B cell (primary cell): Measurements from ENCODE around the gene PRSS16. TPM values are rescaled to one million over a fixed set of nuclear protein-coding genes. Genes with fewer than 3 reads are reported as not detected.

Experiments used
- ATAC-seq: fragments of 200-7000 bp; cut with Tn5 transposase; one replicate; pipeline ENCODE4 v1.10.0; 2021; ENCODE audit warnings: low read depth, mild to moderate bottlenecking, moderate number of reproducible peaks, moderate library complexity
- CTCF ChIA-PET: fragments of 350-600 bp; sonication (Branson Sonifier 250); formaldehyde crosslinking; loops from one replicate; lab custom pipeline; 2021; ENCODE audit warnings: antibody characterized with exemption, inconsistent platforms; lab: Charles Lee
- POLR2A ChIA-PET: fragments of 350-600 bp; sonication (Branson Sonifier 250); formaldehyde crosslinking; loops from one replicate; lab custom pipeline; 2021; ENCODE audit warnings: antibody characterized with exemption; lab: Charles Lee
- DNase-seq: peaks from one replicate; pipeline ENCODE4 v3.0.0; 2013
- H2AFZ ChIP-seq: 2 replicates; pipeline ENCODE4 v1.6.1; 2012; ENCODE audit warnings: mild to moderate bottlenecking, low read depth, low read length; ENCODE audit not compliant: insufficient read depth, poor library complexity, severe bottlenecking
- H3K27ac ChIP-seq, 2 donors: 1 replicate in 1 of 2; 2 replicates in 1 of 2; pipeline ENCODE4 v1.5.1; 2012 to 2013; ENCODE audit warnings: low read length in 2 of 2, mild to moderate bottlenecking in 2 of 2, moderate library complexity in 1 of 2
- H3K27me3 ChIP-seq, 4 experiments: fragments of 200-600 bp in 1 of 4; sonication (generic) in 1 of 4; replicated peaks in 1 of 4; 1 replicate in 2 of 4; 2 replicates in 2 of 4; pipeline versions ENCODE4 v1.6.1 to v1.7.0; 2013 to 2016; ENCODE audit warnings: low read length in 3 of 4, mild to moderate bottlenecking in 2 of 4, mixed read lengths in 1 of 4, moderate library complexity in 1 of 4; ENCODE audit not compliant: insufficient read depth in 4 of 4, control insufficient read depth in 3 of 4; ENCODE audit errors: control extremely low read depth in 1 of 4
- H3K36me3 ChIP-seq, 2 experiments: replicated peaks in 1 of 2; 1 replicate in 1 of 2; 2 replicates in 1 of 2; pipeline versions ENCODE4 v1.6.1 to v1.7.1; 2013; ENCODE audit warnings: low read length in 1 of 2; ENCODE audit not compliant: insufficient read depth in 2 of 2, control insufficient read depth in 1 of 2; ENCODE audit errors: control extremely low read depth in 1 of 2, extremely low read depth in 1 of 2
- H3K4me1 ChIP-seq, 2 donors: fragments of 200-600 bp in 1 of 2; sonication (generic) in 1 of 2; 1 replicate in 1 of 2; 2 replicates in 1 of 2; pipeline versions ENCODE4 v1.5.1 to v1.6.1; 2013 to 2017; ENCODE audit warnings: low read length in 2 of 2; ENCODE audit not compliant: control insufficient read depth in 2 of 2, insufficient read depth in 2 of 2
- H3K4me2 ChIP-seq: replicated peaks from 2 replicates; pipeline ENCODE3; 2012; ENCODE audit warnings: mild to moderate bottlenecking, low read depth, low read length; ENCODE audit not compliant: poor library complexity, severe bottlenecking
- H3K4me3 ChIP-seq, 5 experiments: fragments of 200-600 bp in 1 of 5; sonication (generic) in 1 of 5; 1 replicate in 3 of 5; 2 replicates in 2 of 5; pipeline versions ENCODE4 v1.5.1 to v1.7.0; 2011 to 2016; ENCODE audit warnings: low read length in 4 of 5, mild to moderate bottlenecking in 4 of 5, low read depth in 2 of 5, control low read depth in 1 of 5, moderate library complexity in 1 of 5; ENCODE audit not compliant: insufficient read depth in 1 of 5; ENCODE audit errors: control extremely low read depth in 1 of 5, extremely low read depth in 1 of 5
- H3K79me2 ChIP-seq: fragments of 200-600 bp; sonication (generic); one replicate; pipeline ENCODE4 v1.6.0; 2016; ENCODE audit warnings: low read length; ENCODE audit not compliant: control insufficient read depth, insufficient read depth
- H3K9ac ChIP-seq: fragments of 200-600 bp; sonication (generic); 2 replicates; pipeline ENCODE4 v1.6.1; 2017; ENCODE audit warnings: mild to moderate bottlenecking, low read length, moderate library complexity
- H3K9me3 ChIP-seq, 3 donors: one replicate each; pipeline versions ENCODE4 v1.6.1 to v1.7.1; 2013; ENCODE audit warnings: low read length in 2 of 3; ENCODE audit not compliant: control insufficient read depth in 2 of 3, insufficient read depth in 1 of 3; ENCODE audit errors: control extremely low read depth in 1 of 3
- H4K20me1 ChIP-seq: 2 replicates; pipeline ENCODE4 v1.6.0; 2012; ENCODE audit warnings: mild to moderate bottlenecking, low read length; ENCODE audit not compliant: insufficient read depth, control insufficient read depth, poor library complexity, severe bottlenecking
- H3K27ac Mint-ChIP-seq: one replicate; pipeline ENCODE4 v1.8.0; 2021; ENCODE audit warnings: mixed read lengths
- H3K27me3 Mint-ChIP-seq: one replicate; pipeline ENCODE4 v1.8.0; 2021; ENCODE audit warnings: mixed read lengths
- H3K4me1 Mint-ChIP-seq: one replicate; pipeline ENCODE4 v1.8.0; 2021; ENCODE audit warnings: mixed read lengths
- H3K4me3 Mint-ChIP-seq: one replicate; pipeline ENCODE4 v1.8.0; 2021; ENCODE audit warnings: mixed read lengths
- H3K9me3 Mint-ChIP-seq: one replicate; pipeline ENCODE4 v1.8.0; 2022; ENCODE audit warnings: mixed read lengths; ENCODE audit not compliant: insufficient read depth
- CTCF ChIP-seq: fragments of 200-600 bp; IDR thresholded peaks from one replicate; pipeline ENCODE4 v1.8.0; 2022; ENCODE audit warnings: antibody characterized with exemption, mild to moderate bottlenecking
- EZH2 ChIP-seq: IDR thresholded peaks from 2 replicates; pipeline ENCODE4 v1.6.1; 2012; ENCODE audit warnings: borderline replicate concordance, low read depth, mild to moderate bottlenecking, moderate library complexity, low read length; ENCODE audit not compliant: insufficient read depth, poor library complexity, severe bottlenecking
- WGBS: methylation state at CpG from one replicate; pipeline ENCODE4 v1.1.5; 2013; ENCODE audit warnings: missing lambda C conversion rate; ENCODE audit not compliant: insufficient coverage; 5-methylcytosine and 5-hydroxymethylcytosine counted together
- intact Hi-C: fragments of 100-400 bp; cut with micrococcal nuclease; formaldehyde crosslinking; loops from one replicate; pipeline ENCODE4 v1.10.0; 2022
- polyA plus RNA-seq: library from polyadenylated mRNA; depleted of rRNA; stranded (reverse); fragments of >200 nt; gene quantifications from 2 replicates; pipeline ENCODE4 v1.2.3, GENCODE V29; 2012
- total RNA-seq, 2 donors: library from RNA; stranded (reverse); fragments of 120-200 nt in 1 of 2; gene quantifications; 1 replicate in 1 of 2; 2 replicates in 1 of 2; pipeline versions ENCODE4 v1.2.3 to v1.2.4, GENCODE V29; 2013 to 2022

The PRSS16 gene
- total and polyA plus RNA-seq, 2 donors (not counting 1 experiment from before 2014, with no cell fraction given), result 1.3 to 2.4 TPM

DNA sequence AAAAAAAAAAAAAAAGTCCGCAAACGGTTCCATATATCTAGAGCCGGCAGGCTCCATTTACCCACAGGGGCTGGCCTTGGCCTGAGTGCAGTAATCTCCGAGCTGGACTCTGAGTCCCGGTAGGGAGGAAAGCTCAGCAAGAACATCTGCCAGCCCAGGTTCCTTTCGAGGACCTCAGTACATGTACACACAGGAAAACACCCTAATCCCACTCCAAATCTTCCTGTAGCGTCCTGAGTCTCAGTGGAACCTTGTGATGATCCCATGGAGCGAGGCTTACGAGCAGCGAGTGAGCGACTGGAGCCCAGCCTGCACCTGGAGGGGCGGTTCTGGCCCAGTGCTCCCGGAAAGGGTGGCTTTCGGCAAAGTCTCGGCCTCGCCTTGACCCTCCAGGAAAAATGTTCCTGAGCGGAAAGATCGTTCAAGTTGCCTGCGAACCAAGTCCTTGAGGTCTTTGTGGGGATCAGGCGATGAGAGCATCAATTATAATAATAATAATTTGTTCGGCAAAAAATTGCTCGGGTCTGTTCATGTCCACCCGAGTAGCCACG, 32.1 kb downstream of the PRSS16 start:
- ChIA-PET CTCF (interaction anchor here (0.7 kb wide), 2 partner anchors 33 to 92 kb away, joined by 3 read pairs; no protein-coding TSS in a partner anchor), POLR2A (interaction anchor here (0.7 kb wide), 1 partner anchor 17 kb away, joined by 14 read pairs; no protein-coding TSS in a partner anchor)
- H2AFZ ChIP-seq, result no peak overlapping the region
- TF ChIP-seq CTCF (no peak), EZH2 (no peak)
- no peak overlapping the region for H3K4me2 ChIP-seq
- ATAC-seq (no peak), DNase-seq (no peak)
- Mint-ChIP-seq H3K4me3 (no peak overlapping the region), H3K9me3 (peaks cover 9% of the 10 kb centered on the region), H3K4me1 (no peaks in the 10 kb centered on the region), H3K27ac (no peak overlapping the region), H3K27me3 (peaks cover 72% of the 10 kb centered on the region)
- no peaks in the 10 kb centered on the region for H3K36me3 ChIP-seq
- peaks cover 0 to 88% (median 72%) of the 10 kb centered on the region in 4 experiments for H3K27me3 ChIP-seq
- no peak overlapping the region for H3K27ac ChIP-seq
- no peaks in the 10 kb centered on the region for H4K20me1 ChIP-seq
- 9% methylated on average over 19 of the region's 24 CpGs for WGBS
- peaks cover 4 to 67% (median 31%) of the 10 kb centered on the region in 3 donors for H3K9me3 ChIP-seq
- H3K9ac ChIP-seq, result no peak overlapping the region
- intact Hi-C loops, result loop anchor here (5.0 kb wide), 1 partner anchor 393 kb away; no protein-coding TSS in a partner anchor
- no peak overlapping the region for H3K4me3 ChIP-seq
- H3K79me2 ChIP-seq, result no peaks in the 10 kb centered on the region
- H3K4me1 ChIP-seq, result peaks cover 8 to 14% of the 10 kb centered on the region in 2 donors

DNA sequence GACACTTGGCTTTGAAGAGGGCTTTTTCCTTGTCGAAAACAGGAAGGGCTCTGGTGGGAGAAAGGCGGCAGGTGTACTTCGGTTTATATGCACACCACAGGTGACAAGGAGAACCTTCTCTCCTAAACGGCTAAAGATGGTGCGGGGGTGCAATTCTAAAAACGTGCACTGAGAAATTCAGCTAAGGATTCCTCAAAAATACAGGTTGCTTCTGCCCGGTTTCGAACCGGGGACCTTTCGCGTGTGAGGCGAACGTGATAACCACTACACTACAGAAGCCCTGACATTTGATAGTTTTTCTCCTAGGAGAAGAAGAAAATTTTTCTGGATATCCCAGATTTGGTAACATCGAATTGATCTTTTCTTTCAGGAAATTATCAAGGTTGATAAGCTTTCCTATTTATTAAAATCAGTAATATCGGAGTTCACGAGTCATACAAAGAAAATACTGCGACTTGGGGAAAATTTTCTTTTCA, 32.6 kb downstream of the PRSS16 start:
- Histone ChIP-seq H4K20me1 (no peaks in the 10 kb centered on the region), H3K36me3 (no peaks in the 10 kb centered on the region), H3K4me3 (no peak overlapping the region), H3K79me2 (no peaks in the 10 kb centered on the region), H3K9ac (peak overlapping the region; percentile 1), H3K9me3 (peaks cover 4 to 65% (median 33%) of the 10 kb centered on the region in 3 donors), H3K27ac (no peak overlapping the region), H3K4me2 (no peak overlapping the region), H3K27me3 (peaks cover 0 to 87% (median 73%) of the 10 kb centered on the region in 4 experiments), H2AFZ (no peak overlapping the region), H3K4me1 (peaks cover 8 to 14% of the 10 kb centered on the region in 2 donors)
- ChIA-PET POLR2A (no interaction called here), CTCF (no interaction called here)
- ATAC-seq, result no peak
- no peak overlapping the region for H3K27ac Mint-ChIP-seq
- intact Hi-C loops, result loop anchor here (5.0 kb wide), 1 partner anchor 392 kb away; no protein-coding TSS in a partner anchor
- H3K27me3 Mint-ChIP-seq, result peaks cover 72% of the 10 kb centered on the region
- H3K9me3 Mint-ChIP-seq, result peaks cover 9% of the 10 kb centered on the region
- TF ChIP-seq CTCF (no peak), EZH2 (no peak)
- 0% methylated on average over 6 of the region's 17 CpGs for WGBS
- H3K4me1 Mint-ChIP-seq, result no peaks in the 10 kb centered on the region
- no peak overlapping the region for H3K4me3 Mint-ChIP-seq
- no peak for DNase-seq
